Upper lobe of left lung (tissue), 4 donors: ENCODE results near the gene SNW1.

Source experiments
- EP300 ChIP-seq, 4 donors: sonication (generic); formaldehyde crosslinking; IDR thresholded peaks; one replicate each; pipeline ENCODE4 v1.5.1; 2017; ENCODE audit warnings: antibody characterized with exemption in 4 of 4, control low read depth in 2 of 4
- POLR2A ChIP-seq, 4 donors: fragments of 450-650 bp; IDR thresholded peaks; one replicate each; pipeline ENCODE4 v1.5.1; 2016 to 2017; ENCODE audit warnings: antibody characterized with exemption in 4 of 4, mild to moderate bottlenecking in 2 of 4
- POLR2AphosphoS5 ChIP-seq, 2 donors: sonication (generic); formaldehyde crosslinking; IDR thresholded peaks; one replicate each; pipeline ENCODE4 v1.5.1; 2017; ENCODE audit warnings: antibody characterized with exemption in 2 of 2
- TF ChIP-seq, protein P1 (sequence below), 6 experiments: fragments of 450-650 bp in 4 of 6; fragments of 200-600 bp in 2 of 6; sonication (generic) in 2 of 6; IDR thresholded peaks; one replicate each; pipeline ENCODE4 v1.5.1; 2016 to 2019; ENCODE audit warnings: antibody characterized with exemption in 6 of 6

DNA sequence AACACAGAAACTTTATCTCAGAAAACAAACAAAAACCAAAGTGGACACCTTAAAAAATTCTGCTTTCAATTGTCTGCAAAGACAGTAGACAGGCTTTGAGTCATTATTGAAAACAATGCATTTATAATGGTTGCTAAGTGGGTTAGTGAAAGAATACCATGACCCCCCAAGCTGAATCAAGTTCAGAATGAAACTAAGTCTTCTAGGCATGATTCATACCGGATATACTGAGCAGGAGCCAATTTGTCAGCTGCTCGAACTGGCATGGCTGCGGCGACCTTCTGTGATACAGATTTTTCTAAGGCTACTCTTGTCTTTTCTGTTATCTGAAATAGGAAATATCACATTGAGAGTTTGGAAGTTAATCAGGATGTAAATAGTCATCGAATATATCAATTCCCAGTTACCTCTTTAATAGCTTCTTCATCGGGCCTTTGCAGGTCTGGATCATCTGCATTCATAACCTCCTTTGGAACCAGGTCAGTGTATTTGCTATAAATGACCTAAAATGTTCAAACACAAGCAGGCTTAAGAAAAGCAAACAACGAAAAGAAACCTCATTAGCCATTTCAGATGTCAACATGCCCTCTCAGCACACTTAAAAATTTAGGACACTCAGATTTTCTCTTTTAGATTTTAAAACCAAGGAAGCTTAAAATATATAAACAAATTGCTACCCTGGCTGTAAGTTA is 22.3 kb downstream of the SNW1 start:
- TF ChIP-seq, protein P1, sequence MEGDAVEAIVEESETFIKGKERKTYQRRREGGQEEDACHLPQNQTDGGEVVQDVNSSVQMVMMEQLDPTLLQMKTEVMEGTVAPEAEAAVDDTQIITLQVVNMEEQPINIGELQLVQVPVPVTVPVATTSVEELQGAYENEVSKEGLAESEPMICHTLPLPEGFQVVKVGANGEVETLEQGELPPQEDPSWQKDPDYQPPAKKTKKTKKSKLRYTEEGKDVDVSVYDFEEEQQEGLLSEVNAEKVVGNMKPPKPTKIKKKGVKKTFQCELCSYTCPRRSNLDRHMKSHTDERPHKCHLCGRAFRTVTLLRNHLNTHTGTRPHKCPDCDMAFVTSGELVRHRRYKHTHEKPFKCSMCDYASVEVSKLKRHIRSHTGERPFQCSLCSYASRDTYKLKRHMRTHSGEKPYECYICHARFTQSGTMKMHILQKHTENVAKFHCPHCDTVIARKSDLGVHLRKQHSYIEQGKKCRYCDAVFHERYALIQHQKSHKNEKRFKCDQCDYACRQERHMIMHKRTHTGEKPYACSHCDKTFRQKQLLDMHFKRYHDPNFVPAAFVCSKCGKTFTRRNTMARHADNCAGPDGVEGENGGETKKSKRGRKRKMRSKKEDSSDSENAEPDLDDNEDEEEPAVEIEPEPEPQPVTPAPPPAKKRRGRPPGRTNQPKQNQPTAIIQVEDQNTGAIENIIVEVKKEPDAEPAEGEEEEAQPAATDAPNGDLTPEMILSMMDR (IDR thresholded peaks at IDR 0.05): no peak
- no peak for TF ChIP-seq POLR2A (IDR thresholded peaks at IDR 0.05)
- no peak for TF ChIP-seq POLR2AphosphoS5 (IDR thresholded peaks at IDR 0.05)
- no peak for TF ChIP-seq EP300 (IDR thresholded peaks at IDR 0.05)
